Ramos (cell line): ENCODE measurements around the gene KIR3DL1.
"Not testable (repeated sequence)": the region's sequence is repeated elsewhere in the genome, so short reads cannot be mapped to it uniquely, and the experiment has no call there.

ENCODE experiments used
- in situ Hi-C: fragments of 300-500 bp; cut with MboI; formaldehyde crosslinking; loops from one replicate; pipeline ENCODE4 v1.14.3; 2022; ENCODE audit warnings: low sequenced_read_pairs; ENCODE audit not compliant: unreplicated experiment

Gene KIR3DL1

DNA sequence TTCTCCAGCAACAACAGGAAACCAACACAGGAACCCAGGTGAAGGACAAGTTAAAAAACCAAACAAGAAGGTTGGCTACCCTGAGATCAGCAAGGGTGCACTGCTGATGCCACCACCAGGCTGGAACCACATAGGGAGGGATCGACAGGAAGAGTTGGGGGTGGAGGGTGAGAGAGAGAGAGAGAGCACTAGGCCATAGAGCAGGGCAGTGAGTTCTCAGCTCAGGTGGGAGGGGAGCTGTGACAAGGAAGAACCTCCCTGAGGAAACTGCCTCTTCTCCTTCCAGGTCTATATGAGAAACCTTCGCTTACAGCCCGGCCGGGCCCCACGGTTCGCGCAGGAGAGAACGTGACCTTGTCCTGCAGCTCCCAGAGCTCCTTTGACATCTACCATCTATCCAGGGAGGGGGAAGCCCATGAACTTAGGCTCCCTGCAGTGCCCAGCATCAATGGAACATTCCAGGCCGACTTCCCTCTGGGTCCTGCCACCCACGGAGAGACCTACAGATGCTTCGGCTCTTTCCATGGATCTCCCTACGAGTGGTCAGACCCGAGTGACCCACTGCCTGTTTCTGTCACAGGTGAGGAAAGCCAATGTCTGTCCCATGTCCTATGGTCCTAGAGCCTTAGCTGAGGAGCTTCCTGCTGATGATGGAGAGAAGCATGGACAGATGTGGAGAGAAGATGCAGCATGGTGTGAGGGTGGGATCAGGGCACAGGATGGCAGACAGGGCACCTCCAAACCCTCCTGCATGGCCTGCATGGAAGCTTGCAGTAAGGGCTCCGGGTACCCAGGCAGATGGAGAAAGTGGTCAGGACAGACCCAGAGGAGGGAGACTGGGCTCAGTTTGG is 10.4 kb upstream of the KIR3DL1 start:
- in situ Hi-C loops: no loop called here

DNA sequence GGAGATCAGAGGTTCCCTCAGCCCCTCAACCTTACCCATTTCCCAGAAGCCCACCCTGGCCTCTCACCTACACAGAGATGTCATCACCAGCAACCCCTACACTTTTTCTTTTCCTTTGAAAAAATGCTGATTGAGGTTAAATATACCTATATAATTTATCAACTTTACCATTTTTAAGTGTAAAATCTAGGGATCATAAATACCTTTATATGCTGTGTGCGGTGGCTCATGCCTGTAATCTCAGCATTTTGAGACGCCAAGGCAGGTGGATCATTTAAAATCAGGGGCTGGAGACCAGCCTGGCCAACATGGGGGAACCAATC is 9.8 kb upstream of the KIR3DL1 start:
- in situ Hi-C loops: no loop called here

DNA sequence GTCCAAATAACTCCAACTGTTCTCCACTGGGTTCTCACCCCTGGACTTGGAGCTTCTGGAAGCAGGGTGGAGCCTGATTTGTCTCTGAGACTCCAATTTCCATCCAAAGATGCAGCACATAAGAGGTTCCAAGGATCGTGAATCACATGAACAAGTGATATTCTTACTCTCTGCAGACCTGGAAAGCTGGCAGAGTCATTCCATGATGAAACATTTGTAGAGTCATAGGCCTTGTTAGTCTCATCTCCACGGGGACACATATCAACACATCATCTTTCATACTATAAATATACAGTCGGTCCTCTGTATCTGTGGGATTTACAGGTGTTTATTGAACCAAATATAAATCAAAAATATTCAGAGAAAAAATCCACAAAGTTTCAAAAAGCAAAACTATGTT is 1.7 kb upstream of the KIR3DL1 start:
- in situ Hi-C loops: not testable (repeated sequence)

DNA sequence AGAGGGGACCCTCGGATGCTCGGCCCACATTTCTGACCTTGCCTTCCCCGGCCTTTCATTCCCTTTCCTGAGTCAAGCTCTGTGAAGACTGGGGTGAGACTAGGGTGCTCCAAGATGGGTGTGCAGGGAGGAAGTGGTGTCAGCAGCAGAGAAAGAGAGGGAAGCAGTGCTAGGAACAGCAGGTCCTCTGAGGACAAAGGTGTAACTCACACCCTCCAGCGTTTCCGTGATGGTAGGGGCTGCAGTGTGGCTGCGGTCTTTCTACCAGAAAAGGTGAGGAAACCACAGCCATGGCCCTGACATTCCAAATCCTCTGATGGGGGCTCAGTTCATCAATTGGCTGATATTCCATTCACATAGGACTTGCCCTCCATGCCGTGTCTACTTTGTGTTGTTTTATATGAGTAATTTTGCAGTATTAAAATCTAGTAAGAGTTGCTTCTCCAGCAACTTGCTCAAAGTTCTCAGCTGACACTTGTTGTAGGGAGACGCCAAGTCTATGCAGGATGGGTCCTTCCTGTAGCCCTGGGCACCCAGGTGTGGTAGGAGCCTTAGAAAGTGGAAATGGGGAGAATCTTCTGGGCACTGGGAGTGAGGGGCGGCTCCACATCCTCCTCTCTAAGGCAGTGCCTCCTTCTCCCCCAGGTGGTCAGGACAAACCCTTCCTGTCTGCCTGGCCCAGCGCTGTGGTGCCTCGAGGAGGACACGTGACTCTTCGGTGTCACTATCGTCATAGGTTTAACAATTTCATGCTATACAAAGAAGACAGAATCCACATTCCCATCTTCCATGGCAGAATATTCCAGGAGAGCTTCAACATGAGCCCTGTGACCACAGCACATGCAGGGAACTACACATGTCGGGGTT is 1.6 kb downstream of the KIR3DL1 start:
- in situ Hi-C loops: no loop called here

DNA sequence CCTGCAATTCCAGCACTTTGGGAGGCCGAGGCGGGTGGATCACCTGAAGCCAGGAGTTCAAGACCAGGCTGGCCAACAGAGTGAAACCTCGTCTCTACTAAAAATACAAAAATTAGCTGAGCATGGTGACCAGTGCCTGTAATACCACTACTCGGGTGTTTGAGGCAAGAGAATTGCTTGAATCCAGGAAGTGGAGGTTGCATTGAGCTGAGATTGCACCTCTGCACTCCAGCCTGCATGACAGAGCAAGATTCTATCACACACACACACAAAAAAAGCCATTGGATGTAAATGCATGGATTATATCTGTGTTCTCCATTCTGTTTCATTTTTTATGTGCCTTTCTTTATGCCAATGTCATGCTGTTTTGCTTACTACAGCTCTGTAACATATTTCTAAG is 8.1 kb downstream of the KIR3DL1 start:
- in situ Hi-C loops: not testable (repeated sequence)

DNA sequence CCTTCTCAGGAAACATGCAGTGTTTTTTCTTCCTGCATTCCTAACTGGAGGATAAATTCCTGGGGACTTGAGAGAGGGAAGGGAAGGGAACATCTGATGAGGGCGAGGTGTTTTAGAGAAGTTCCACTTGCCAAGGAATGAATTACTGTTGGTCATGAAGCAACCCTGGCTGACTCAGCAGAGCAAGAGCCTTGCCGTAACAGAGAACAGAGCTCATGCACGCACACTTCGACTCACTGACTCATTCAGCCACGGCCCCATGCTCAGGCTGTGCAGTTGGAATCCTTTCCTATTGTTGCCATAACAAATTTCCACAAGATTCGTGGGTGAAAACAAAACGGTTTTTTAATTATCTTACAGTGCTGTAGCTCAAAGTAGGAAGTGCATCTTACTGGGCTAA is 9.1 kb downstream of the KIR3DL1 start:
- in situ Hi-C loops: not testable (repeated sequence)

DNA sequence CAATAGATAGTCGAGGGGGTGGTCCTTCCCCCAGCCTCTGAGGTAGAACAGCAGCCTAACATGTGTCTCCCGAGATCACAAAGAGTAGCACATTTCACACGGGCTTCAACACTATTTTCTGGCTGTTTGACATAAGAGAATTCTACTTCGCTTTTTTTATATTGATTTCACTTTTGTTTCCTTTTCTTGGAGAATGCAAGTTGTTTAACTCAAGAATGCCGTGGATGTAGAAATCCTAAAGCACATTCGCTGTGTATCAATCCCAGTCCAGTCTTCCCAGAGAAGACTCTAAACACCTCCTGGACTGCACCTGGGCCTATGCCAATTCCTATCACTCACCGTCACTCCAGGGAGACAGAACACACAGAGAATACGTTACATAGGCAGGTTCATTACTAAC is 11.8 kb downstream of the KIR3DL1 start:
- in situ Hi-C loops: not testable (repeated sequence)

DNA sequence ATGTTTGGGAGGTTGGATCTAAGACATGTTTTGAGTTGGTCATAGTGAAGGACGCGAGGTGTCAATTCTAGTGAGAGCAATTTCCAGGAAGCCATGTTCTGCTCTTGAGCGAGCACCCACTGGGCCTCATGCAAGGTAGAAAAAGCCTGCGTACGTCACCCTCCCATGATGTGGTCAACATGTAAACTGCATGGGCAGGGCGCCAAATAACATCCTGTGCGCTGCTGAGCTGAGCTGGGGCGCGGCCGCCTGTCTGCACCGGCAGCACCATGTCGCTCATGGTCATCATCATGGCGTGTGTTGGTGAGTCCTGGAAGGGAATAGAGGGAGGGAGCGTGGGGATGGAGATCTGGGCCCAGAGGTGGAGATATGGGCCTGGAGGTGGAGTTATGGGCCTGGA is 16.2 kb downstream of the KIR3DL1 start, which contains the start of gene KIR2DS4:
Gene KIR2DS4 (plus strand): TSS at position 181 of the 400 bp plus-strand sequence.
- in situ Hi-C loops: not testable (repeated sequence)

DNA sequence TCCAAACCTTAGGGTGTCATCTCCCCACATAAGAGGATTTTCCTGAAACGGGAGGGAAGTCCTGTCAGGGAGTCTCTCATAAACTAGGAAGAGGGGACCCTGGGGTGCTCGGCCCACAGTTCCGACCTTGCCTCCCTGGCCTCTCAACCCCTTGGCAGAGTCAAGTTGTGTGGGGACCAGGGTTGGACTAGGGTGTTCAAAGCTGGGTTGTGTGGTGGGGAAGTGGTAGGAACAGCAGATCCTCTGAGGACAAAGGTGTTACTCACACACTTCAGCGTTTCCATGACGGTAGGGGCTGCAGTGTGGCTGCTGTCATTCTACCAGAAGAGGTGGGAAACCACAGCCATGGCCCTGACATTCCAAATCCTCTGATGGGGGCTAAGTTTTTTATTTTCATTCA is 18.9 kb downstream of the KIR3DL1 start:
- in situ Hi-C loops: not testable (repeated sequence)

DNA sequence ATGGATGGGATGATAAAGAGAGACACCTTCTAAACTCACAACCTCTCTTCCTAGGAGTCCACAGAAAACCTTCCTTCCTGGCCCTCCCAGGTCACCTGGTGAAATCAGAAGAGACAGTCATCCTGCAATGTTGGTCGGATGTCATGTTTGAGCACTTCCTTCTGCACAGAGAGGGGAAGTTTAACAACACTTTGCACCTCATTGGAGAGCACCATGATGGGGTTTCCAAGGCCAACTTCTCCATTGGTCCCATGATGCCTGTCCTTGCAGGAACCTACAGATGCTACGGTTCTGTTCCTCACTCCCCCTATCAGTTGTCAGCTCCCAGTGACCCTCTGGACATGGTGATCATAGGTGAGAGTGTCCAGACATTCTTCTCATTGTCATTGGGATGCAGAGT is 21.3 kb downstream of the KIR3DL1 start:
- in situ Hi-C loops: not testable (repeated sequence)

DNA sequence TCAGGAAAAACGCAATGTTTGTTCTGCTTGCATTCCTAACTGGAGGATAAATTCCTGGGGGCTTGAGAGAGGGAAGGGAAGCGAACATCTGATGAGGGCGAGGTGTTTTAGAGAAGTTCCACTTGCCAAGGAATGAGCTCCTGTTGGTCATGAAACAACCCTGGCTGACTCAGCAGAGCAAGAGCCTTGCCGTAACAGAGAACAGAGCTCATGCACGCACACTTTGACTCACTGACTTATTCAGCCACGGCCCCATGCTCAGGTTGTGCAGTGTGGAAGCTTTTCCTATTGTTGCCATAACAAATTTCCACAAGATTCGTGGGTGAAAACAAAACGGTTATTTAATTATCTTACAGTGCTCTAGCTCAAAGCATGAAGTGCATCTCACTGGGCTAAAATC is 26.9 kb downstream of the KIR3DL1 start:
- in situ Hi-C loops: not testable (repeated sequence)

DNA sequence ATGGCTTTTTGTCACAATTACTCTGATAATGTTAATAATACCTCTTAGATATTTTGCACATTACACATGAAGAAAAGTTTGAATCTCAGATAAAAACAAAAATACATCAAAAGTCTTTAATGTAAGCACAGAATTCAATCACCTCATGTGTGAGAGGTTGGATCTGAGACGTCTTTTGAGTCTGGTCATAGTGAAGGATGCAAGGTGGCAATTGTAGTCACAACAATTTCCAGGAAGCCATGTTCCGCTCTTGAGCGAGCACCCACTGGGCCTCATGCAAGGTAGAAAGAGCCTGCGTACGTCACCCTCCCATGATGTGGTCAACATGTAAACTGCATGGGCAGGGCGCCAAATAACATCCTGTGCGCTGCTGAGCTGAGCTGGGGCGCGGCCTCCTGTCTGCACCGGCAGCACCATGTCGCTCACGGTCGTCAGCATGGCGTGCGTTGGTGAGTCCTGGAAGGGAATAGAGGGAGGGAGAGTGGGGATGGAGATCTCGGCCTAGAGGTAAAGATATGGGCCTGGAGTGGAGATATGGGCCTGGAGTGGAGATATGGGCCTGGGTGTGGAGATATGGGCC is 33.9 kb downstream of the KIR3DL1 start, which contains the start of gene KIR3DL2:
Gene KIR3DL2 (plus strand): TSS at position 383 of the 580 bp plus-strand sequence. CDS start 33 bp downstream, at position 416.
- in situ Hi-C loops: not testable (repeated sequence)

DNA sequence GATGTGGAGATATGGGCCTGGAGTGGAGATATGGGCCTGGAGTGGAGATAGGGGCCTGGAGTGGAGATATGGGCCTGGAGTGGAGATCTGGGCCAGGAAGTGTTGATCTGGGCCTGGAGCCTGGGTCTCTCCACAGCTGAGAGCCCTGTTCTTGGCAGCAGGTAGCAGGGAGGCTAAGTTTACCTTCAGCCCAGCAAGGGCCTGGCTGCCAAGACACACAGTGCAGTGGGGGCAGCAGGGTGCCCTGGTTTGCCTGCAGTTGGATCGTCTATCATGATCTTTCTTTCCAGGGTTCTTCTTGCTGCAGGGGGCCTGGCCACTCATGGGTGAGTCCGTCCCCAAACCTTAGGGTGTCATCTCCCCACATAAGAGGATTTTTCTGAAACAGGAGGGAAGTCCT is 34.7 kb downstream of the KIR3DL1 start:
- in situ Hi-C loops: no loop called here

DNA sequence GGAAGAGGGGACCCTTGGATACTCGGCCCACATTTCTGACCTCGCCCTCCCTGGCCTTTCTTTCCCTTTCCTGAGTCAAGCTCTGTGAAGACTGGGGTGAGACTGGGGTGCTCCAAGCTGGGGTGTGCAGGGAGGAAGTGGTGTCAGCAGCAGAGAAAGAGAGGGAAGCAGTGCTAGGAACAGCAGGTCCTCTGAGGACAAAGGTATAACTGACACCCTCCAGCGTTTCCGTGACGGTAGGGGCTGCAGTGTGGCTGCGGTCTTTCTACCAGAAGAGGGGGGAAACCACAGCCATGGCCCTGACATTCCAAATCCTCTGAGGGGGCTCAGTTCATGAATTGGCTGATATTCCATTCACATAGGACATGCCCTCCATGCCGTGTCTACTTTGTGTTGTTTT is 35.1 kb downstream of the KIR3DL1 start:
- in situ Hi-C loops: no loop called here

DNA sequence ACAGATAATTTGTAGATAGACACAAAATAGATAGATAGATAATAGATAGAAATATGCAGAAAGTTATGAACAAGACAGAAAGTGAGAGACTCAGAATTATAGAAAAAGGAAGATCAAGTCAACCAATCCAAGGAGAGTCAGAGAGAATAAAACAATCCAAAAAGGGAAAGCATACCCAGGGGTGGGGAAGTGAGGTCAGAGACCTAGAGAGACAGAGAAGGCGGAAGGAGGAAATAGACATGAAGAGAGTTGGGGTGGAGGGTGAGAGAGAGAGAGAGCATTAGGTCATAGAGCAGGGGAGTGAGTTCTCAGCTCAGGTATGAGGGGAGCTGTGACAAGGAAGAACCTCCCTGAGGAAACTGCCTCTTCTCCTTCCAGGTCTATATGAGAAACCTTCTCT is 39.0 kb downstream of the KIR3DL1 start:
- in situ Hi-C loops: not testable (repeated sequence)

DNA sequence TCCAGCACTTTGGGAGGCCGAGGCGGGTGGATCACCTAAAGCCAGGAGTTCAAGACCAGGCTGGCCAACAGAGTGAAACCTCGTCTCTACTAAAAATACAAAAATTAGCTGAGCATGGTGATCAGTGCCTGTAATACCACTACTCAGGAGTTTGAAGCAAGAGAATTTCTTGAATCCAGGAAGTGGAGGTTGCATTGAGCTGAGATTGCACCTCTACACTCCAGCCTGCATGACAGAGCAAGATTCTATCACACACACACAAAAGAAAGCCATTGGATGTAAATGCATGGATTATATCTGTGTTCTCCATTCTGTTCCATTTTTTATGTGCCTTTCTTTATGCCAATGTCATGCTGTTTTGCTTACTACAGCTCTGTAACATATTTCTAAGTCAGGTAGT is 42.2 kb downstream of the KIR3DL1 start:
- in situ Hi-C loops: not testable (repeated sequence)

DNA sequence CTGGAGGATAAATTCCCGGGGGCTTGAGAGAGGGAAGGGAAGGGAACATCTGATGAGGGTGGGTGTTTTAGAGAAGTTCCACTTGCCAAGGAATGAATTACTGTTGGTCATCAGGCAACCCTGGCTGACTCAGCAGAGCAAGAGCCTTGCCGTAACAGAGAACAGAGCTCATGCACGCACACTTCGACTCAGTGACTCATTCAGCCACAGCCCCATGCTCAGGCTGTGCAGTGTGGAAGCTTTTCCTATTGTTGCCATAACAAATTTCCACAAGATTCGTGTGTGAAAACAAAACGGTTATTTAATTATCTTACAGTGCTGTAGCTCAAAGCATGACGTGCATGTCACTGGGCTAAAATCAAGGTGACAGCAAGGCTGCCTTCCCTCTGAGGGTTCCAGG is 43.2 kb downstream of the KIR3DL1 start:
- in situ Hi-C loops: not testable (repeated sequence)

DNA sequence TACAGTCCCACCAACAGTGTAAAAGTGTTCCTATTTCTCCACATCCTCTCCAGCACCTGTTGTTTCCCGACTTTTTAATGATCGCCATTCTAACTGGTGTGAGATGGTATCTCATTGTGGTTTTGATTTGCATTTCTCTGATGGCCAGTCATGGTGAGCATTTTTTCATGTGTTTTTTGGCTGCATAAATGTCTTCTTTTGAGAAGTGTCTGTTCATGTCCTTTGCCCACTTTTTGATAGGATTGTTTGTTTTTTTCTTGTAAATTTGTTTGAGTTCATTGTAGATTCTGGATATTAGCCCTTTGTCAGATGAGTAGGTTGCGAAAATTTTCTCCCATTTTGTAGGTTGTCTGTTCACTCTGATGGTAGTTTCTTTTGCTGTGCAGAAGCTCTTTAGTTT is 47.2 kb downstream of the KIR3DL1 start:
- in situ Hi-C loops: not testable (repeated sequence)

DNA sequence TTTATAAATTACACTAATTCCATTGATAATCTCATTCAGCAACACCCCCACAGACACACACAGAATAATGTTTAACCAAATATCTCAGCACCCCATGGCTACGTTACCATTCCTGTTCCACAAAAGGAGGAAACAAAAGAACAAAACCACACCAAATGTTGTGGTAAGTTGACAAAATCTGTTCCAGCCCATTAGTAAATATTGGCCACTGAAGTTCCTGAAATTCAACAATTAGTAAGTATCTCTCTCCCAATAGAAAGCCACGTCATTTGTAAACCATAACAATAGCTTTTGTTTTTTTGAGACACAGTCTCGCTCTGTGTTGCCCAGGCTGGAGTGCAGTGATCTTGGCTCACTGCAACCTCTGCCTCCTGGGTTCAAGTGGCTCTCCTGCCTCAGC is 55.4 kb downstream of the KIR3DL1 start:
- in situ Hi-C loops: no loop called here

DNA sequence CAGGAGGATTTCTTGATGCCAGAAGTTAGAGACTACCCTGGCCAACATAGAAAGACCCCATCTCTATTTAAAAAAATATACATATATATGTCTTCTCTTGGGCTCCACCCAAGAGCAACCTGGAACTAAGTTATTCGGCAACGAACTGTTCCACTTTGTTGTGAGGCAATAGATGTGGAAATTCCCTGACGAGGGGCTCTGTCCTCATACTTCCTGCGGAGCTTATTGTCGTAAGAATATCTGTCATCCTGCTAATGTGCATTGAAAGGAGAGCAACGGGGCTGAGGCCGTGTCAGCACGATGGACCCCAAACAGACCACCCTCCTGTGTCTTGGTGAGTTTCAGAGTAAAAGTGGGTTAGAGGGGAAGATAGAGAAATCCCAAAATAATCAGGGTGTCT is 57.7 kb downstream of the KIR3DL1 start, which contains the start of gene FCAR:
Gene FCAR (plus strand): TSS at position 246 of the 400 bp plus-strand sequence. CDS start 55 bp downstream, at position 301.
- in situ Hi-C loops: no loop called here

DNA sequence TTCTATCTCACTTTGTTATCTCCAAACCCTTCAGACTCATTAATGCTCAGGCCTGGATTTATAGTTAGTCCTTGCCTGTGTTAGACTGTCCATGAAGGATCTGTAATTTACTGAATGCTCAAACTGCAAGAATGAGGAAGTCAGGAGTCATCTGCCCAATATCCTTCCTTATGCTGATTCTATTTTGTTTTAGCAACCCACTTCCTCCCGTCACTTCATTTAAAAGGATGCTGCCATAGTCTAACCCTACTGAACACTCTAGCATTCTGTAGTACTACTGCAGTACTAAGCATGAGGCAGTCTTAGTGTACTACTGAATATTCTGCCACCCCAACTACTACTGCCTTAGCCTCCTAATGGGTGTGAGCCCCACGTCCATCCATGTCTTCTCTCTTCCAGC is 59.2 kb downstream of the KIR3DL1 start:
- in situ Hi-C loops: no loop called here
